Brain microvascular endothelial cell (primary cell): Measurements from ENCODE around the gene KCND1.
A peak's percentile ranks its signal among the peaks of the same experiment; 100 is the strongest.

Experiments
- DNase-seq: peaks from one replicate; pipeline ENCODE4 v3.0.0-alpha.2; 2020
- H3K27ac ChIP-seq: fragments of 250-450 bp; sonication (Bioruptor Pico); 2 replicates; pipeline ENCODE4 v1.5.1; 2020; ENCODE audit warnings: mild to moderate bottlenecking, moderate library complexity
- H3K27me3 ChIP-seq: fragments of 250-450 bp; sonication (Bioruptor Pico); replicated peaks from 2 replicates; pipeline ENCODE4 v1.5.1; 2020; ENCODE audit warnings: mild to moderate bottlenecking
- H3K36me3 ChIP-seq: fragments of 250-450 bp; sonication (Bioruptor Pico); replicated peaks from 2 replicates; pipeline ENCODE4 v1.5.1; 2020; ENCODE audit warnings: mild to moderate bottlenecking
- H3K4me3 ChIP-seq: 2 replicates; pipeline ENCODE4 v1.5.1; 2011; ENCODE audit warnings: low read depth, mild to moderate bottlenecking, control low read depth, low read length, moderate library complexity
- in situ Hi-C: cut with HindIII; loops from 2 replicates; pipeline ENCODE4 v1.10.0; 2017; ENCODE audit warnings: low sequenced_read_pairs, low pct_ligation_motif_present
- TF ChIP-seq, protein P1 (sequence below): IDR thresholded peaks from 2 replicates; pipeline ENCODE4 v1.5.1; 2011; ENCODE audit warnings: low read depth, mild to moderate bottlenecking, moderate library complexity, low read length, control low read depth, inconsistent platforms; ENCODE audit errors: missing control alignments

Gene KCND1

DNA sequence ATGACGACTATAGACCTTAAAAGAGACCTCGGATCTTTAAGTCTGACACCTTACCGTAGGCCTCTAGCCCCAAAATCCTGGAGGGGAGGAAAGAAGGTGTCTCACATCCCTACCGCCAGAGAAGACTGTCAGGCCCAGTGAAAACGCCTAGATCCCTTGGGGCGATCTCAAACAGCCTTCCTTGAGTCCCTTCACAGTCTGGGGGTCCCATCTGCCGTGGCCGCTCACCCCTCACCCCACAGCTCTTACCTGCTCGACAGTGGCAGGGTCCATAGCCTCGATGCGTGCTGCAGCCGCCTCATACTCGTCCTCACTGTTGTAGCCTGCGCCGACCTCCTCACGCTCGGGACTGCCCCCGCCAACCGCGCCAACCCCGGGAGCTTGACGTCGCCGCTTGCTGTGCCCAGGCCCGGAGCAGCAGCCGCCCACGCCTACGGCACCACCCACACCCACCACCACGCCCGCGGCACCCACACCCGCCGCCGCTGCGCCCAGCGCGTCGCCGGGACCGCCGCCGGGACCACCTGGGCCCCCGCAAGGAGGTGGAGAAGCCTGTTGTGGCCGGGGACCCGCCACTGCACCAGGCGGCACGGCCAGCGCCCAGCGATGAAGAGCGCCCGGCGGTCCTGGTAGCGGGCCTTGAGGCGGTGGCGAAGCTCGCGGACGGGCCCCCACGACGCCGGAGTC, 14.8 kb downstream of the KCND1 start:
- Histone ChIP-seq H3K4me3 (peak overlapping the region; percentile 72), H3K27ac (peak overlapping the region; percentile 100), H3K36me3 (no peaks in the 10 kb centered on the region), H3K27me3 (no peaks in the 10 kb centered on the region)
- no peak for DNase-seq
- in situ Hi-C loops: no loop called here
- TF ChIP-seq, protein P1, sequence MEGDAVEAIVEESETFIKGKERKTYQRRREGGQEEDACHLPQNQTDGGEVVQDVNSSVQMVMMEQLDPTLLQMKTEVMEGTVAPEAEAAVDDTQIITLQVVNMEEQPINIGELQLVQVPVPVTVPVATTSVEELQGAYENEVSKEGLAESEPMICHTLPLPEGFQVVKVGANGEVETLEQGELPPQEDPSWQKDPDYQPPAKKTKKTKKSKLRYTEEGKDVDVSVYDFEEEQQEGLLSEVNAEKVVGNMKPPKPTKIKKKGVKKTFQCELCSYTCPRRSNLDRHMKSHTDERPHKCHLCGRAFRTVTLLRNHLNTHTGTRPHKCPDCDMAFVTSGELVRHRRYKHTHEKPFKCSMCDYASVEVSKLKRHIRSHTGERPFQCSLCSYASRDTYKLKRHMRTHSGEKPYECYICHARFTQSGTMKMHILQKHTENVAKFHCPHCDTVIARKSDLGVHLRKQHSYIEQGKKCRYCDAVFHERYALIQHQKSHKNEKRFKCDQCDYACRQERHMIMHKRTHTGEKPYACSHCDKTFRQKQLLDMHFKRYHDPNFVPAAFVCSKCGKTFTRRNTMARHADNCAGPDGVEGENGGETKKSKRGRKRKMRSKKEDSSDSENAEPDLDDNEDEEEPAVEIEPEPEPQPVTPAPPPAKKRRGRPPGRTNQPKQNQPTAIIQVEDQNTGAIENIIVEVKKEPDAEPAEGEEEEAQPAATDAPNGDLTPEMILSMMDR: no peak

DNA sequence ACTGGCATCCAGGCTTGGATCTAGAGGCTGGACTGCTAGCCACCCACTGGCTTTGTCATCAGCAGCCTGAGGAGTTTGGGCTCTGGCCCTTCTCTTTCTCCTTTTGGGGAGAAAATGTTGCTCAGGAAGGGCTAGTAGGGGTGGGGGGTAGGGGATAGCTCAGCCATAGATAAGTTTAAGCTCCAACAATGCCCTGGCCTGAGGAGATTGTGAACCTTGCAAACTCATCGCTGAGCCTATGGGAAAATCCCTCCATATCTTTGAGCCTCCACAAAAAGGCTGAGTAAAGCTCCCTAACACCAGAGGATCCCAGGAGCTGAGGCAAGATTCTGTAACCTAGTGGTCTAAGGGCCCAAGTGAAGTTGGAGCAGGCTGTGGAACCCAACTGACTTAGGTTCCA, 23.1 kb downstream of the KCND1 start:
- TF ChIP-seq, protein P1: no peak
- no peak for DNase-seq
- H3K36me3 ChIP-seq: no peaks in the 10 kb centered on the region
- H3K27ac ChIP-seq: no peak overlapping the region
- in situ Hi-C loops: no loop called here
- H3K4me3 ChIP-seq: no peak overlapping the region
- no peaks in the 10 kb centered on the region for H3K27me3 ChIP-seq

GRCh38 chrX:48945517-48946348, 25.9 kb downstream of the KCND1 start:
- Histone ChIP-seq H3K27me3 (no peaks in the 10 kb centered on the region), H3K36me3 (peaks cover 2% of the 10 kb centered on the region), H3K4me3 (no peak overlapping the region), H3K27ac (no peak overlapping the region)
- TF ChIP-seq, protein P1: peak; percentile 87
- in situ Hi-C loops: no loop called here
- peak; percentile 37 for DNase-seq

GRCh38 chrX:48942895-48943294, 28.7 kb downstream of the KCND1 start:
- TF ChIP-seq, protein P1: no peak
- in situ Hi-C loops: no loop called here
- Histone ChIP-seq H3K27me3 (no peaks in the 10 kb centered on the region), H3K27ac (no peak overlapping the region), H3K36me3 (peaks cover 2% of the 10 kb centered on the region), H3K4me3 (no peak overlapping the region)
- no peak for DNase-seq

DNA sequence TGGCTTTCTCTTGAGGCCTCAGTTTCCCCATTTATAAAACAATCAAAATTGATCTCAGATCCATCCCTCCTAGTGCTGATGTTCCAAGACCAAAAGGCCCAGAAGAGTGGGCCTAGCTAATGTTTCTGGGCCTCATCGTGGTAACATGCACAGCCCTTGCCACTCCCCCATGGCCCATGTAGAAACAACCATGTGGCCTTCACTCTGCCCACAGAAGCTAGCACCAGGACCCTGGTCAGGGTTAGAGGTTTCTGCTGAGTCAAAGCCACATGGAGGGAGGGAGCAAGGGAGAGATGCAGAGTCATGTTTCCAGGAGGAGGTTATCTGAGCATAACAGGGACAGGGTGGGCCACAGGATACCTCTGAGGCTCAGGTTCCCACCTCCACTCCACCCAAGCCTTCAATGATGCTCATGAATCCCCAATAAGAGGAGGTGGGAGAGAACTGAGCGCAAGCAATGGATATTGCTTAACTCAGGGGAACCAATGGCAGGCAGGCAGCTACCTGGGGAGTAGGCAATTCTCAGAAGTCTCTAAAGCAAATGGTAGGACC, 31.2 kb downstream of the KCND1 start:
- peaks cover 2% of the 10 kb centered on the region for H3K36me3 ChIP-seq
- no peak for DNase-seq
- in situ Hi-C loops: no loop called here
- H3K27ac ChIP-seq: no peak overlapping the region
- H3K27me3 ChIP-seq: no peaks in the 10 kb centered on the region
- TF ChIP-seq, protein P1: no peak
- no peak overlapping the region for H3K4me3 ChIP-seq
